Upper lobe of left lung (tissue), 6 donors: ENCODE data around the gene ANKRD52. TPM values are rescaled to one million over a fixed set of nuclear protein-coding genes. Genes with fewer than 3 reads are reported as not detected.

ENCODE experiments used
- ATAC-seq, 2 donors: fragments of 200-7000 bp; cut with Tn5 transposase; one replicate each; pipeline ENCODE4 v1.9.1; 2022; ENCODE audit warnings: mild to moderate bottlenecking in 2 of 2, moderate library complexity in 2 of 2; ENCODE audit not compliant: low FRiP score in 2 of 2
- DNase-seq, 2 donors: peaks; one replicate each; pipeline ENCODE4 v3.0.0-alpha.2; 2019 to 2020
- H3K27ac ChIP-seq, 4 donors: fragments of 200-600 bp; sonication (generic); one replicate each; pipeline ENCODE4 v1.5.1; 2016 to 2019
- H3K27me3 ChIP-seq, 4 donors: fragments of 200-600 bp; sonication (generic); one replicate each; pipeline ENCODE4 v1.5.1; 2017 to 2019
- H3K36me3 ChIP-seq, 4 donors: fragments of 200-600 bp; sonication (generic); one replicate each; pipeline ENCODE4 v1.5.1; 2016 to 2019
- H3K4me1 ChIP-seq, 4 donors: fragments of 200-600 bp; sonication (generic); one replicate each; pipeline ENCODE4 v1.5.1; 2018 to 2019
- H3K4me3 ChIP-seq, 4 donors: fragments of 200-600 bp; sonication (generic); one replicate each; pipeline ENCODE4 v1.5.1; 2017 to 2019; ENCODE audit warnings: mild to moderate bottlenecking in 2 of 4, moderate library complexity in 1 of 4
- H3K9me3 ChIP-seq, 4 donors: fragments of 200-600 bp; sonication (generic); one replicate each; pipeline ENCODE4 v1.5.1; 2018 to 2019
- EP300 ChIP-seq, 4 donors: sonication (generic); formaldehyde crosslinking; IDR thresholded peaks; one replicate each; pipeline ENCODE4 v1.5.1; 2017; ENCODE audit warnings: antibody characterized with exemption in 4 of 4, control low read depth in 2 of 4
- POLR2A ChIP-seq, 4 donors: fragments of 450-650 bp; IDR thresholded peaks; one replicate each; pipeline ENCODE4 v1.5.1; 2016 to 2017; ENCODE audit warnings: antibody characterized with exemption in 4 of 4, mild to moderate bottlenecking in 2 of 4
- POLR2AphosphoS5 ChIP-seq, 2 donors: sonication (generic); formaldehyde crosslinking; IDR thresholded peaks; one replicate each; pipeline ENCODE4 v1.5.1; 2017; ENCODE audit warnings: antibody characterized with exemption in 2 of 2
- WGBS, 2 donors: methylation state at CpG; one replicate each; pipeline ENCODE4 v1.1.5; 2017 to 2018; 5-methylcytosine and 5-hydroxymethylcytosine counted together
- total RNA-seq, 6 donors: library from RNA; depleted of rRNA in 4 of 6; stranded (reverse); fragments of >200 nt in 4 of 6; gene quantifications; one replicate each; pipeline versions ENCODE4 v1.1.0 to v1.2.1, GENCODE V29; 2016 to 2021
- TF ChIP-seq, protein P1 (sequence below), 6 experiments: fragments of 450-650 bp in 4 of 6; fragments of 200-600 bp in 2 of 6; sonication (generic) in 2 of 6; IDR thresholded peaks; one replicate each; pipeline ENCODE4 v1.5.1; 2016 to 2019; ENCODE audit warnings: antibody characterized with exemption in 6 of 6
- donor health status: DM: no; HTN: no; CAD: no; lungs with moderate emphysema.
- donor health status: DM: no; HTN: yes; CAD: no; lungs with severe emphysema.

Gene ANKRD52
- total RNA-seq, 6 donors from 2014 or later = 17.6 to 48.2 (median 28.8) TPM

DNA sequence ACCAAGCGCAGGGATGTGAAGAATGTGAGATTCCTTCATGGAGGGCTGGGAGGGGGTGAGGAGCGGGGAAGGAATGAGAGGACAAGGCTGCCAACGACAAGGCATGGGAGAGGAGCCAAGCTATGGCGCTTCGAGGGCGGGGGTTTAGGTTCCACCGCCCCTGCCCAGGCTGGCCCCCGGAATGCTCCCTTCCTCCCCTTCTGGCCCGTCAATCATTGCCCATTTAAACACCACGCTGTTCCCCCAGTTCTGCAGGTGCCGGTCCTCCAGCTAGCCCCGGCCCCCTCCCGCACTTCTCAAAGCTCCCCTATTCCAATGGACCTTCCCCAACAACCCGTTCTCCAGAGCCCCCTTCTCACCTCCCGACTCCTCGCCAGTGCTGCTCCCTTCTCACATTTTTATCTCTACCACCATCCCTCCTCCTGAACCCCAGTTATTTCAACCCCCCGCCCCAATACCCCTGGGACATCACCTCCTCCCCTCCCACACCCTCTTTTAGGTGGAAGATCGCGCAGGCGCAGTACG, 36.9 kb downstream of the ANKRD52 start:
- DNase-seq (peak; percentile 40 to 78), ATAC-seq (peak; percentile 57 to 59)
- Histone ChIP-seq H3K27me3 (no peaks in the 10 kb centered on the region), H3K9me3 (no peaks in the 10 kb centered on the region), H3K4me3 (peak overlapping the region; percentile 79 to 96 (median 84)), H3K27ac (peak overlapping the region; percentile 96 to 100 (median 96)), H3K4me1 (peaks cover 39 to 52% (median 42%) of the 10 kb centered on the region in 4 donors), H3K36me3 (peaks cover 0 to 12% (median 3%) of the 10 kb centered on the region in 4 donors)
- TF ChIP-seq, protein P1, sequence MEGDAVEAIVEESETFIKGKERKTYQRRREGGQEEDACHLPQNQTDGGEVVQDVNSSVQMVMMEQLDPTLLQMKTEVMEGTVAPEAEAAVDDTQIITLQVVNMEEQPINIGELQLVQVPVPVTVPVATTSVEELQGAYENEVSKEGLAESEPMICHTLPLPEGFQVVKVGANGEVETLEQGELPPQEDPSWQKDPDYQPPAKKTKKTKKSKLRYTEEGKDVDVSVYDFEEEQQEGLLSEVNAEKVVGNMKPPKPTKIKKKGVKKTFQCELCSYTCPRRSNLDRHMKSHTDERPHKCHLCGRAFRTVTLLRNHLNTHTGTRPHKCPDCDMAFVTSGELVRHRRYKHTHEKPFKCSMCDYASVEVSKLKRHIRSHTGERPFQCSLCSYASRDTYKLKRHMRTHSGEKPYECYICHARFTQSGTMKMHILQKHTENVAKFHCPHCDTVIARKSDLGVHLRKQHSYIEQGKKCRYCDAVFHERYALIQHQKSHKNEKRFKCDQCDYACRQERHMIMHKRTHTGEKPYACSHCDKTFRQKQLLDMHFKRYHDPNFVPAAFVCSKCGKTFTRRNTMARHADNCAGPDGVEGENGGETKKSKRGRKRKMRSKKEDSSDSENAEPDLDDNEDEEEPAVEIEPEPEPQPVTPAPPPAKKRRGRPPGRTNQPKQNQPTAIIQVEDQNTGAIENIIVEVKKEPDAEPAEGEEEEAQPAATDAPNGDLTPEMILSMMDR (IDR thresholded peaks at IDR 0.05) = no peak
- TF ChIP-seq POLR2A (IDR thresholded peaks at IDR 0.05) (no peak), EP300 (IDR thresholded peaks at IDR 0.05) (no peak)
- WGBS, 2 donors = 1 to 2% methylated on average over 21 of the region's 21 CpGs

DNA sequence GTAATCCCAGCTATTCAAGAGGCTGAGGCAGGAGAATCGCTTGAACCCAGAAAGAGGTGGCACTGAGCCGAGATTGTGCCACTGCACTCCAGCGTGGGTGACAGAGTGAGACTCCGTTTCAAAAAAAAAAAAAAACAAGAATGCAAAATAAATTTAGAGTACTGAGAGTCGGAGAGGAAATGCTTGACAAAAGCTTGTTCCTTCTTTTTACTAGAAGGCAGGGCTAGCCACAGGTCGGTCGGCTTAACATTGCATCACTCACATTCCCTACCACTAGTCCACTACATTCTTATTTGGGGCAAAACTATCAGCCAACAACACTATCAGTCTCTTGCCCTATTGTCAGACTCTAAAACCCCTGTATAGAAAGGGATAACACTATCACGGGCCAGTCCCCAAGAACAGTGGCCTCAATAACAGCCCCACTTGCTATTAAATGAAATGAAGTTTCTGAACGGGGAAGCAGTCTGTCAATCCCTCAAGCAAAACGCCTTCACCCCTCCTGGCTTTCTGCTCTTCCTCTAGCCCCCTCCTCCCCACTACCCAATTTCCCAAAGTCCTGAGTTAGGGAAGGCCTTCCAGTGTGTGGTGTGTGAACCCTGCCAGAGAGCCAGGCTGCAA, 37.5 kb downstream of the ANKRD52 start:
- Histone ChIP-seq H3K27me3 (no peaks in the 10 kb centered on the region), H3K4me1 (peaks cover 39 to 52% (median 42%) of the 10 kb centered on the region in 4 donors), H3K4me3 (peak overlapping the region; percentile 79 to 96 (median 84)), H3K9me3 (no peaks in the 10 kb centered on the region), H3K27ac (peak overlapping the region; percentile 96 to 100 (median 96)), H3K36me3 (peaks cover 0 to 14% (median 6%) of the 10 kb centered on the region in 4 donors)
- ATAC-seq = peak in 1 of 2 donors; percentile 21
- WGBS, 2 donors = 1 to 4% methylated on average over 10 of the region's 10 CpGs
- DNase-seq = peak in 1 of 2 donors; percentile 59
- no peak for TF ChIP-seq EP300 (IDR thresholded peaks at IDR 0.05)
- TF ChIP-seq, protein P1 (IDR thresholded peaks at IDR 0.05) = no peak
- peak in 2 of 4 donors; percentile 7 to 19 for TF ChIP-seq POLR2A (IDR thresholded peaks at IDR 0.05)
- TF ChIP-seq POLR2AphosphoS5 (IDR thresholded peaks at IDR 0.05) = no peak

DNA sequence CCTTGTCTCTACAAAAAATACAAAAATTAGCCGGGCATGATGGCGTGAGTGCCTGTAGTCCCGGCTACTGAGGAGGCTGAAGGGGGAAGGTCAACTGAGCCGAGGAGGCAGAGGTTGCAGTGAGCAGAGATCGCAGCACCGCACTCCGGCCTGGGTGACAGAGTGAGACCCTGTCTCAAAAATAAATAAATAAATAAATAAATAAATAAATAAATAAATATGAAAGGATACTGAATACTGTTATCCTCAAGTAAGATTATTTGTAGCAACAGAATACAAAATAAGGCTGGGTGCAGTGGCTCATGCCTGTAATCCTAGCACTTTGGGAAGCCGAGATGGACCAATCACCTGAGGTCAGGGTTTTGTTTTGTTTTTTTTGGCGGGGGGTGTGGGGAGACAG, 38.3 kb downstream of the ANKRD52 start:
- H3K4me1 ChIP-seq = peaks cover 35 to 45% (median 38%) of the 10 kb centered on the region in 4 donors
- H3K27ac ChIP-seq = peak overlapping the region; percentile 96 to 100 (median 96)
- no peaks in the 10 kb centered on the region for H3K27me3 ChIP-seq
- H3K36me3 ChIP-seq = peaks cover 5 to 23% (median 13%) of the 10 kb centered on the region in 4 donors
- no peak for ATAC-seq
- no peak for DNase-seq
- no peaks in the 10 kb centered on the region for H3K9me3 ChIP-seq
- TF ChIP-seq EP300 (IDR thresholded peaks at IDR 0.05) = no peak
- TF ChIP-seq POLR2A (IDR thresholded peaks at IDR 0.05) = no peak
- TF ChIP-seq POLR2AphosphoS5 (IDR thresholded peaks at IDR 0.05) = no peak
- TF ChIP-seq, protein P1 (IDR thresholded peaks at IDR 0.05) = no peak
- 89 to 90% methylated on average over 9 of the region's 9 CpGs for WGBS, 2 donors
- peak overlapping the region in 1 of 4 donors; percentile 96 for H3K4me3 ChIP-seq

DNA sequence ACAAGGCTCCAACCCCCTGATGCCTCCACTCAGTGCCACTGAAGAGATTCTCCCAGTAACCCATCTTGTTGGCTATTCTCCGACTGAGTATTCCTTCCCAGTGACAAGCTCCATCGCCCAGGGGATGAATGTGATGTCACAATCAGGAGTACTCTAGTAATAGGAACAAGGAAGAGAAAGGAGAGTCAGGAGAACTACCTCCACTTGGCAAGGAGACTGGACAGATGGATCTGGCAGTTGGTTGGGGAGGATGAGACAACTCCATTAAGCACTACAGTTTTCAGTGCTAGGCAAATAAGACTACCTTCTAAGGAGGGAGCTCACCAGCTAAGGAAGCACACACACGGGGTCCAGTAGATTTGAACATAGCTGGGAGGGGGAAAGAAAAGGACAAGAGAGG, 41.7 kb downstream of the ANKRD52 start:
- WGBS, 2 donors = 86 to 88% methylated on average over 3 of the region's 3 CpGs
- Histone ChIP-seq H3K4me3 (no peak overlapping the region), H3K27me3 (no peaks in the 10 kb centered on the region), H3K4me1 (peaks cover 15 to 20% (median 18%) of the 10 kb centered on the region in 4 donors), H3K36me3 (peaks cover 31 to 57% (median 46%) of the 10 kb centered on the region in 4 donors), H3K27ac (no peak overlapping the region), H3K9me3 (no peaks in the 10 kb centered on the region)
- DNase-seq (no peak), ATAC-seq (no peak)
- TF ChIP-seq POLR2AphosphoS5 (IDR thresholded peaks at IDR 0.05) = no peak
- no peak for TF ChIP-seq POLR2A (IDR thresholded peaks at IDR 0.05)
- no peak for TF ChIP-seq EP300 (IDR thresholded peaks at IDR 0.05)
- TF ChIP-seq, protein P1 (IDR thresholded peaks at IDR 0.05) = no peak
